Measurements from ENCODE around the gene ROR1.
"Not testable (repeated sequence)": the region's sequence is repeated elsewhere in the genome, so short reads cannot be mapped to it uniquely, and the experiment has no call there.

The ROR1 gene

DNA sequence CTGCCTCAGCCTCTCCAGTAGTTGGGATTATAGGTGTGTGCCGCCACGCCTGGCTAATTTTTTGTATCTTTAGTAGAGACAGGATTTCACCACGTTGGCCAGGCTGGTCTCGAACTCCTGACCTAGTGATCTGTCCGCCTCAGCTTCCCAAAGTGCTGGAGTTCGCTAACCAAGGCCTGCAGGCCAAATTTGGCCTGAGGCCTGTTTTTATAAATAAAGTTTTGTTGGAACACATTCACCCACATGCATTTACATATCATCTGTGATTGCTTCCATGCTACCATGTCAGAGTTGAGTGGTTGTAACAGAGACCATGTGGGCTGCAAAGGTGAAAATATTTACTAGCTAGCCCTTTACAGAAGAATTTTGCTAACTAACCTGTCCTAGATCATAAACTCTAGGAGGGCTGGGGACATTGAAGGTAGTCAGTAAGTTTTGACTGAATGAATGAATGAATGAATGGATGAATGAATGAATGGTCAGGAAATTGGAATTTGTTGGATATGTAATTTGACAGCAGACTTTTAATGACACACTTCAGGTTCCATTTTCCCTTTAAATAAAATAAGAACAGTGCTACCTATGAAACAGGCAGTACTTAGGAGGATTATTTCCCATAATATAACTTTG, 38.4 kb downstream of the ROR1 start:
- TF ChIP-seq, protein P1, sequence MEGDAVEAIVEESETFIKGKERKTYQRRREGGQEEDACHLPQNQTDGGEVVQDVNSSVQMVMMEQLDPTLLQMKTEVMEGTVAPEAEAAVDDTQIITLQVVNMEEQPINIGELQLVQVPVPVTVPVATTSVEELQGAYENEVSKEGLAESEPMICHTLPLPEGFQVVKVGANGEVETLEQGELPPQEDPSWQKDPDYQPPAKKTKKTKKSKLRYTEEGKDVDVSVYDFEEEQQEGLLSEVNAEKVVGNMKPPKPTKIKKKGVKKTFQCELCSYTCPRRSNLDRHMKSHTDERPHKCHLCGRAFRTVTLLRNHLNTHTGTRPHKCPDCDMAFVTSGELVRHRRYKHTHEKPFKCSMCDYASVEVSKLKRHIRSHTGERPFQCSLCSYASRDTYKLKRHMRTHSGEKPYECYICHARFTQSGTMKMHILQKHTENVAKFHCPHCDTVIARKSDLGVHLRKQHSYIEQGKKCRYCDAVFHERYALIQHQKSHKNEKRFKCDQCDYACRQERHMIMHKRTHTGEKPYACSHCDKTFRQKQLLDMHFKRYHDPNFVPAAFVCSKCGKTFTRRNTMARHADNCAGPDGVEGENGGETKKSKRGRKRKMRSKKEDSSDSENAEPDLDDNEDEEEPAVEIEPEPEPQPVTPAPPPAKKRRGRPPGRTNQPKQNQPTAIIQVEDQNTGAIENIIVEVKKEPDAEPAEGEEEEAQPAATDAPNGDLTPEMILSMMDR (IDR thresholded peaks at IDR 0.05; ENCODE audit: poor library complexity, severe bottlenecking) = no peak
- H3K36me3 ChIP-seq (ENCODE audit: low read depth) = no peaks in the 10 kb centered on the region
- DNase-seq (ENCODE audit: low spot score) (no peak), ATAC-seq (ENCODE audit: low read depth) (no peak)
- H3K9me3 ChIP-seq (ENCODE audit: severe bottlenecking) = no peaks in the 10 kb centered on the region
- H3K27ac ChIP-seq (ENCODE audit: poor library complexity, severe bottlenecking) = no peak overlapping the region
- H3K4me1 ChIP-seq (ENCODE audit: insufficient read depth, poor library complexity, severe bottlenecking) = peaks cover 2% of the 10 kb centered on the region
- no peak overlapping the region for H3K4me3 ChIP-seq (ENCODE audit: severe bottlenecking)
- no peaks in the 10 kb centered on the region for H3K27me3 ChIP-seq (ENCODE audit: insufficient read depth, poor library complexity, severe bottlenecking)

DNA sequence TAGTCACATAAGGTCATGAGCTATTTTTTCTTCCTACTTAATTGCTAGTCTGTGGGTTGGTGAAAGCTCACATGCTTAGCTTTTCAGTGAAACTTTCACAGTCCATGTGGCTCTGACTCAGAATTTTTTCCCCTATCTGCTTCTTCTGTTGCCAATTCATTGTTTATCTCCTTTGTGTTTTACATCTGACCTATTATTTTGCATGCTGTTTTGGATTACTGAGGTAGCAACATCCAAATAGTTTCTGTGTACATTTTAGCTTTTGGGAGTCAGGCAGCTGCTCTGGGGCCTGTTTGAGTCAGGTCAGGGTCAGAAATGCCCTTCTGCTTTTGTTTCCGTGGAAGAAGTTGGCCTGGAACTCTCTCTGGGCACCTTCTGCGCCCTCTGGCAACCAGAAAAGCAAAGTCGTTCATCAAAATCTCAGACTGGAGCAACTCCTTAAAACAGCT, 40.0 kb downstream of the ROR1 start:
- ATAC-seq (ENCODE audit: low read depth) (no peak), DNase-seq (ENCODE audit: low spot score) (no peak)
- Histone ChIP-seq H3K27ac (ENCODE audit: poor library complexity, severe bottlenecking) (no peak overlapping the region), H3K27me3 (ENCODE audit: insufficient read depth, poor library complexity, severe bottlenecking) (no peaks in the 10 kb centered on the region), H3K4me3 (ENCODE audit: severe bottlenecking) (no peak overlapping the region), H3K4me1 (ENCODE audit: insufficient read depth, poor library complexity, severe bottlenecking) (peaks cover 3% of the 10 kb centered on the region), H3K9me3 (ENCODE audit: severe bottlenecking) (no peaks in the 10 kb centered on the region), H3K36me3 (ENCODE audit: low read depth) (no peaks in the 10 kb centered on the region)
- TF ChIP-seq, protein P1 (IDR thresholded peaks at IDR 0.05; ENCODE audit: poor library complexity, severe bottlenecking) = no peak

- not testable (repeated sequence) for H3K4me1 ChIP-seq (ENCODE audit: insufficient read depth, poor library complexity, severe bottlenecking); H3K9me3 ChIP-seq (ENCODE audit: severe bottlenecking); DNase-seq (ENCODE audit: low spot score); H3K27ac ChIP-seq (ENCODE audit: poor library complexity, severe bottlenecking); H3K36me3 ChIP-seq (ENCODE audit: low read depth); ATAC-seq (ENCODE audit: low read depth); H3K4me3 ChIP-seq (ENCODE audit: severe bottlenecking); H3K27me3 ChIP-seq (ENCODE audit: insufficient read depth, poor library complexity, severe bottlenecking)
Measured at GRCh38 chr1:63816217-63816815, 42.5 kb downstream of the ROR1 start.

GRCh38 chr1:63817152-63817667, 43.4 kb downstream of the ROR1 start:
- ATAC-seq (ENCODE audit: low read depth) (no peak), DNase-seq (ENCODE audit: low spot score) (no peak)
- H3K27me3 ChIP-seq (ENCODE audit: insufficient read depth, poor library complexity, severe bottlenecking) = no peaks in the 10 kb centered on the region
- peaks cover 3% of the 10 kb centered on the region for H3K4me1 ChIP-seq (ENCODE audit: insufficient read depth, poor library complexity, severe bottlenecking)
- no peak overlapping the region for H3K4me3 ChIP-seq (ENCODE audit: severe bottlenecking)
- H3K9me3 ChIP-seq (ENCODE audit: severe bottlenecking) = no peaks in the 10 kb centered on the region
- TF ChIP-seq, protein P1 (IDR thresholded peaks at IDR 0.05; ENCODE audit: poor library complexity, severe bottlenecking) = no peak
- no peaks in the 10 kb centered on the region for H3K36me3 ChIP-seq (ENCODE audit: low read depth)
- H3K27ac ChIP-seq (ENCODE audit: poor library complexity, severe bottlenecking) = no peak overlapping the region

DNA sequence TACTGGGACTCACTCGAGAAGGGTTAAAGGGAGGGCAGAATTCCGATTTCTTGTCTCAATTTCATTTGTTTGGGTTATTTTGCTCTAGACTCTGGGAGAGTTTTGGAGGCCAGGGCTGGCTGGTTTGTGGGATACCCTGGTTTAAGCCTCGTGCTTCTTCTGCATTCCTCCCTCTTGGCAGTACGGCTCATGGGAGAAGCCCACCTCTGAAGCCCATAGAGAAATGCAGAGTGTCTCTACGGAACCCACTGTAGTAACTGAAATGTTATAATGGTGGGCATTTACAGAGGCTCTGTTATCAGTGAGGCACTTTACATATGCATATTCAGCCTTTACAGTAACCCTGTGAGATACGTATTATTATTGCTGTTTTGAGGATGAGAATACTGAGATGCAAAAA, 43.9 kb downstream of the ROR1 start:
- Histone ChIP-seq H3K9me3 (ENCODE audit: severe bottlenecking) (no peaks in the 10 kb centered on the region), H3K4me1 (ENCODE audit: insufficient read depth, poor library complexity, severe bottlenecking) (peaks cover 3% of the 10 kb centered on the region), H3K27ac (ENCODE audit: poor library complexity, severe bottlenecking) (no peak overlapping the region), H3K27me3 (ENCODE audit: insufficient read depth, poor library complexity, severe bottlenecking) (no peaks in the 10 kb centered on the region), H3K36me3 (ENCODE audit: low read depth) (no peaks in the 10 kb centered on the region), H3K4me3 (ENCODE audit: severe bottlenecking) (no peak overlapping the region)
- ATAC-seq (ENCODE audit: low read depth) (no peak), DNase-seq (ENCODE audit: low spot score) (no peak)
- TF ChIP-seq, protein P1 (IDR thresholded peaks at IDR 0.05; ENCODE audit: poor library complexity, severe bottlenecking) = no peak

Measured in RWPE2 (cell line).